GM12892 (cell line): ENCODE results near the gene HSPB1.

Experiments used
- POLR2A ChIP-seq: IDR thresholded peaks from 2 replicates; pipeline ENCODE4 v1.6.1; 2011; ENCODE audit warnings: low read depth, low read length, control low read depth
- POLR2AphosphoS5 ChIP-seq: IDR thresholded peaks from 2 replicates; pipeline ENCODE4 v1.6.1; 2011; ENCODE audit warnings: low read depth, low read length, control low read depth

- no peak for TF ChIP-seq POLR2AphosphoS5
- TF ChIP-seq POLR2A: no peak
These were observed 34.6 kb upstream of the HSPB1 start for GRCh38 chr7:76267894-76268183.
